Endometrial microvascular endothelial cells (primary cell): Measurements from ENCODE around the gene FGF14. TPM values are rescaled to one million over a fixed set of nuclear protein-coding genes. Genes with fewer than 3 reads are reported as not detected.
"Not testable (repeated sequence)": the region's sequence is repeated elsewhere in the genome, so short reads cannot be mapped to it uniquely, and the experiment has no call there.

Experiments used
- in situ Hi-C: cut with HindIII; loops from 2 replicates; pipeline ENCODE4 v1.10.0; 2017; ENCODE audit warnings: low sequenced_read_pairs, low pct_unique_long_range_greater_than_20kb; ENCODE audit errors: inconsistent ontology term
- total RNA-seq: library from RNA; depleted of rRNA; stranded (reverse); fragments of >200 nt; gene quantifications from one replicate; pipeline ENCODE4 v1.2.3, GENCODE V29; 2015; ENCODE audit errors: inconsistent ontology term

Gene FGF14
- total RNA-seq, 1 donor from 2014 or later, result under 0.01 TPM

DNA sequence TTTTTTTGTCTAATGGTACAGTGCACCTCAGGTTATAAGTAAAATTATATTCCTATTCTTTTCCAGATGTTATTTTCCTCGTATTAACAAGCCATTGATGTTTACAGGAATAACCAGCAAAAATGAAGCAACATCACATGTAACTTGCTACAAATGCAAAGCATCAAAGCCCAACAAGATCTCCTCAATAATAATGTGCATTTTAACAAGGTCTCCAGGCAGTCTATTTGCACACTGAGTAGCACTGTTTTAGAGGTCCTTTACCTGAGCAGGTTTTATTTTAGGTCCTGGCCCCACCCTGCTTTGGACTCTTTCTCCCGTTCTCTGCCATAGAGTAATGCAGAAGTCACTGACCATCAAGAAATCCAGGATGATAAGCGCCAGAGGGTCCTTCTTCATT is 298.4 kb downstream of the FGF14 start:
- in situ Hi-C loops, result no loop called here

DNA sequence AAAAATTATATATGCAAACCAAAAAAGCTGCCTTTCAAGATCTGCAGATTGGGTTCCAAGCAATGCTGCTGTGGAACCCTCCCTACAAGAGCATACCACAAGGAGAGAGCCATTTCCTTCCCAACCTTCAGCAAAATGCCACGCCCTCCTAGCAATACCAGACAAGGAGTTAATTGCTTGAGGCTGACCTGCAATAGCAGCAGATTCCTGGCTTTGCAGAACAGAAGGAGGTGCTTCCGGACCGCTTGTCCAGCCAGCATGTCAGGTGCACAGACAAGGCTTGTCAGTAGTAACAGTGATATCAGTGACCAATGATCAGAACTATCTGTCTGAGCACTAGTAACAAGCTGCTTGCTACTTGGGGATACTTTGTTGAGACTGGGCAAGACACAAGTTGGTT is 301.6 kb downstream of the FGF14 start:
- in situ Hi-C loops, result no loop called here

DNA sequence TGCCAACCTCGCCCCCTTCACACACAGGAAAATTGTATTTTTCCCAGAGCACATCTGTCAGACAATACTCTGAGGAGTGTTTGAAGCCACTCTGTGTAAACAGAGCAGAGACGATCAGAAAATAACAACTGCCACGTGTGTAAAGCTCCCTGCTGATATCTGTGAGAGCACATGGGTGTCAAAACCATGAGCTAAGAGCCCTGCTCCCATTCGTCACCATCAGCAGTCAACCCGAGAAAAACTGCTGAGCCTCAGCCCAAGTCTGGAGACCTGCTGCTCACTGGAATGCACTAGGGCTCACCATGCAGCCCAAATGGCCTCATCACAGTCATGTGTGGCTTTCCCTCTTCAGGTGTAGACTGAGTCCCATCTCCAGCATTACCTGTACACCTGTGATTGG is 304.1 kb downstream of the FGF14 start:
- in situ Hi-C loops, result no loop called here

DNA sequence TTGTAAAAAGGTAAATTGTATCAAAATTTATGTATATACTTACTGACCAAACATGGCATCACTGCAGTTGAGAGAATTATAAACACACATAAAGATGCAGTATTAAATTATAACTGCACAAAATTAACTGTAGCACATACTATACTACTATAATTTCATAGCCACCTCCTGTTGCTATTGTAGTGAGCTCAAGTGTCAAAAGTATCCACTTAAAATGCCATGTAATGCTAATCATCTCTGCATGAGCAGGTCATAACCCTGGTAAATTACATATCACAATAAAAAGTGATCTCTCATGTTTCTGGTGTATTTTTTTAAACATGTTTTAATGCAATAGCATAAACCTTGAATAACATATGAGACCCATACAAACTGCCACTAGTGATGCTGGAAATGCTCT is 308.6 kb downstream of the FGF14 start:
- in situ Hi-C loops, result not testable (repeated sequence)

DNA sequence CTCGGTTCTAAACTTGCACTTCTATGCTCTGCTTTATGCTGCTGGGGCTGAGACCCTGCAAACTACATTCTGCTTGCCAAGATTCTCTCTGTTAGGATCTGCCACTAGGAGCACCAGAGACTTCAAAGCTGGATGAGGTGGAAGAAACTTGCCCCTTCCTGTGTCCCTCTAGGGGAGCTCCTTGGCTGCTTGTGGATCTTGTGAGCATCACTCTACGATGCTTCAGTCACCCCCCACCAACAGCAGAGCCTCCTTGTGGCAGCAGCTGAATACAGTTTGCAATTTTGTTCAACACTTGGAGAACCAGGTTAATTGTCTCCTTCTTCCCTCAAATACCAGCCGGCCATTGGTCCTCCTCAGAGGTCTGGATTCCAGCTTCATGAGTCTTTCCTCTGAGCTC is 310.6 kb downstream of the FGF14 start:
- in situ Hi-C loops, result no loop called here

DNA sequence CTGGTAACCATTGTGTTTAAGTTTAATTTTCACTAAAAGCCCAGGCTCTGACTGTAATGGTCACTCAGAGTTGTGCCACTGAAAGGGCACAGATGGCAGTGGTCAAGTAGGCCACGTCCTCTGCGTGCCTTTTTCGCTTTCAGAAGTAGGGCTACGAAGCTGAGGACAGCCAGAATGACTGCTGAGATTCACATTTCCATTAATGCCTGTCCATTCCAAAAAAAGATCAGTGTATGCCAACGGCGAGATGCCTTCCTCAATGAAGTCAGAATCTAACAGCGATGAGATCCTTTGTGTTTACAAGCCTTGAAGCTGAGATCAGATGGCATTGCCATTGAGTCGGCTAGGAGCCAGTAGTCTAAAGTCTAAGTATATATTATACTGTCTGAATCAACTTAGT is 311.3 kb downstream of the FGF14 start:
- in situ Hi-C loops, result no loop called here

DNA sequence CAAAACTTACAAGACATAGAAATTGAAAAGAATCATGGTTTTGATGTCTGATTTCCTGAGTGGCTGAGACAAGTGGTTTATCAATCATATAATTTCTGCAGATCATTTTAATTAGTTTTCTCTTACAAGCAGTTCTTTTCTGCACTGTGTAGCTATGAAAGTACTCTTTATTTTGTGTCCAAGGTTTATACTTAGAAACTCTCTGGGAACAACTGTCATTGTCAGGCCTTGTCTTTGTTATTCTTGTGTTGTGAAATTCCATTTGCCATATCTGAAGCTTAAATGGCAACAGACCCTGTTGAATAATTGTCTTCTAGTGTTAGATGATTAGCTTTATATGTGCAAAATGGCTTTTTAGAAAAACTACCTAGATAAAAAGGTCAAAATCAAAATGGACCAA is 312.1 kb downstream of the FGF14 start:
- in situ Hi-C loops, result no loop called here

DNA sequence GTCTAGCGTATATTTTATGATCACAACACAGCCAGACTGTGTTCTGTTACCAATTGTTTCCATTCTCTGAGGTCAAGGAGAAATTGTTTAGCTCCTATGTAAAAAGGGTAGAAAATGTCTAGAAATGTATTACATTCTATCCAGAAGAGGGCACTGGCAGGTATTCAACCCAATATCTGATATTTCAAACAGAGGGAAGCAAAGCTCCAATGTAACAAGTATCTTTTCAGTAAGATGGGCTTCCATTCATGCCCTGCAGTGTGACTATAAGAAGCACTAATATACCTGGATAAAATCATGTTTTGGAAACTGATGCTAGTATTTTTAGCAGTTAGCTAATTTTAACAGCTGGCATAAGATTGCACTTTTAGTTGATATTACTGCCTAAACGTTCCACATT is 312.7 kb downstream of the FGF14 start:
- in situ Hi-C loops, result no loop called here

DNA sequence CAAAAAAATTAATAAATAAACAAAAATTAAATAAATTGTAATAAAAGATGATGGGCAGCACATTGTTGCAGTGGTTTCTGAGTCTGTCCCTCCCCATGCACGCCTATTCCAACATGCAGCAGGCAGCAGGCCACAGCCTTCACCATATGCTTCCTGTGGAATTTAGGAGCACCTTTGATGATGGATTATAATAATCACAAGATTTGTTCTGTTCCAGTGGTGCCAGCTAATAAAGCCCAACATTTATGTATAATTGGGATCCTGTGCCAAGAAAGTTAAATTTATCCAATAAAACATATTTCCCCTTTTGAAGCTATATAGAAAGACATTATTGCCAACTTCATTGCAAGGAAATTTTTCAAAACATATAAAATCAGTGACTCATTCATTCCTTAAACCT is 328.6 kb downstream of the FGF14 start:
- in situ Hi-C loops, result no loop called here

DNA sequence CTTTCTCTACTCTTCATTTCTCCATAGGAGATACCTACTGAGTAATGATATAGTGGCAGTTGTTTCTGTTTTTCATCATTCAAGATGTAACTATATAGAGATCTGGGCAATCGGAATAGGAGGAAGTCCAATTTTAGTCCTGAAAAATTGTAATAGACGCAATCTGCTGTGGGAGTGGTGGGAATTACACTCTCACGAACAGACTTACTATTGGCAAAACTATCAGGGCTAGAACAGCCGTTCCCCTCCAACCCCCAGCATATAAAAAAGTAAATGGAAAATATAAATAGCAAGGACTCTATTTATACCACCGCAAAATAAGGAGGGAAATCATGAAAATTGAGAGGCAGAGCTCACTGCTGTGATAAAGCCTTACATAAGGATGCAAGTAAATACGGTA is 330.1 kb downstream of the FGF14 start:
- in situ Hi-C loops, result no loop called here

DNA sequence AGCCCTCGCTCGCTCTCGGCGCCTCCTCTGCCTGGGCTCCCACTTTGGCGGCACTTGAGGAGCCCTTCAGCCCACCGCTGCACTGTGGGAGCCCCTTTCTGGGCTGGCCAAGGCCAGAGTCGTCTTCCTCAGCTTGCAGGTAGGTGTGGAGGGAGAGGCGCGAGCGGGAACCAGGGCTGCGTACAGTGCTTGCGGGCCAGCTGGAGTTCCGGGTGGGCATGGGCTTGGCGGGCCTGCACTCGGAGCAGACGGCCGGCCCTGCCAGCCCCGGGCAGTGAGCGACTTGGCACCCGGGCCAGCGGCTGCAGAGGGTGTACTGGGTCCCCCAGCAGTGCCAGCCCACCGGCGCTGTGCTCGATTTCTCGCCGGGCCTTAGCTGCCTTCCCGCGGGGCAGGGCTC is 333.5 kb downstream of the FGF14 start:
- in situ Hi-C loops, result not testable (repeated sequence)

DNA sequence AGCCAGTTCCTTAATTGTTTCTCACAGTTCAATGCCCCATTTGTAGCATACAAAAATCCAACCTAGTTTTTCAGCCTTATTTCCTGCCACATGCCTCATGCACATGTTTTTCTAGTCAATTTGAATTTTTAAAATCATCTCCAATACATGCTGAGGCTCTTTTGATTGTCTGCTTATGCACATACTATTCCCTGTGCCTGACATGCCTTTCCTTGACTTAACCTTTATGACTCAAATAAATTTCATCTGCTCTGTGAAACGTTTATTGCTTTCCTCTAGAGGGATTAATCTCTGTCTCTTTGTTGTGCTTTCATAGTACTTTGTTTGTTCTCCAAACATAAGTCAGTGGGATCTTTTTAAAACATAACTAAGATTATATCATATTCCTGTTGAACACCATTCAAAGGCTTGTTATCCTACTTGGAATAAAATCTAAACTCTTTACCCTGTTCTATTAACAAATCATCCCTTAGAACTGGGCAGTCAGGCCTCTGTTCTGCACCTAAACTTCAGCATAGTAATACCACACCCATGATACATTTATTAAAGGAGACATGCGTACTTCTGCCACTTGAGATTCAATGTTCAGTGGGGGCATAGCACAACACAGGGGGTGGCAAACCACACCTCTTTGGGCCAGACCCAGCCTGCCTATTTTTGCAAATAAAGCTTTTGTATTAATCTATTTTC is 346.6 kb downstream of the FGF14 start:
- in situ Hi-C loops, result no loop called here

DNA sequence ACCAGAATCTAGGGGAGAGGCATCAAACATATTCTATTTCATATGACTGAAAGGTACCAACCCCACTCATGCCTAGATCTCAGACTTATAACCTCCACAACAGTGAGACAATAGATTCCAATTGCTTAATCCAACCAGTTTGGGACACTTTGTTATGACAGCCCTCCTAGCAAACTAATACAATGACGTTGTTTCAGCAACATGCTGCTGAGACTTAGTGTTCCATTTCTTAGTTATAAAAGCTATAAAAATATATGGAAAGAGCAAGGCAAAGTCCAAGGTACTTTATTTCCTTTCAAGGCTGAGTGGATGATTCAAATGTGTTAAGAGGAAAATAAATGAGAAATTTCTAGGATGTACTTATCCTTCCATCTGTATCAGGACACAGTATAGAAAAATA is 352.0 kb downstream of the FGF14 start:
- in situ Hi-C loops, result no loop called here

DNA sequence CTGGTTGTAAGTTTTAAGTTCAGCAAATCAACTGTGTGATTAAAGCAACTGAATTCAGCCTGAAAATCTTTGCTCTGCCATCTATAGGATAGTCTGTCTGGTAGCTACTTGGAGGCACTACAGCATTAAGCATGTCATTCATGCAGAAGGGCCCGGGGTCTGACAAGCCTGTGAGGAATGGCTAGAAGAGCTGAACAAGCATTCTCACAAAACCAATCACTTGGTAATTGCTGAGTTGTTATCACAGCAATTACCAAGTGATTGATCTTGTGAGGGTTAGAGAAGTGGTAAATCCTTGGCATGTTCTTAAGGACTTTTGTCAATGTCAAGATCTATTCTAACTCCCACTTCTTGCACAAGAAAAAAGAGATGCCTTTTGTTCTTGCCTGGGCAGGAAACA is 356.1 kb downstream of the FGF14 start:
- in situ Hi-C loops, result no loop called here

DNA sequence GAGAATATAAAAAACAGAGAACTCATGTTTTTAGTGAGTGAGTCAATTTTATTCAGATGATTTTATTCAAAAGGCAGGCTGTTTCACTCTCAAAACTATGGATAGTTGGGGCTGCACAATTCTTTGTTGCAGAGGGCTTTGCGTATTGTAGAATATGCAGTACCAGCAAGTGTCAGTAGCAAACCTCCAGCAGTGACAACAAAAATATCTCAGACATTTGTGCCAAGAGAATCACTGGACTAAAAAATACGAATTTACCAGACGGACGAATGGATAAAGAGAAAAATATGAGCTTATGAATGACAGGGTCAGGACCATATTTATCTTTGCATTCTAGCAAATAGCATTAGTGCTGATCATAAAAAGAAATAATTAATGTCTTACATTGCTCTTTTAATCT is 359.1 kb downstream of the FGF14 start:
- in situ Hi-C loops, result no loop called here

DNA sequence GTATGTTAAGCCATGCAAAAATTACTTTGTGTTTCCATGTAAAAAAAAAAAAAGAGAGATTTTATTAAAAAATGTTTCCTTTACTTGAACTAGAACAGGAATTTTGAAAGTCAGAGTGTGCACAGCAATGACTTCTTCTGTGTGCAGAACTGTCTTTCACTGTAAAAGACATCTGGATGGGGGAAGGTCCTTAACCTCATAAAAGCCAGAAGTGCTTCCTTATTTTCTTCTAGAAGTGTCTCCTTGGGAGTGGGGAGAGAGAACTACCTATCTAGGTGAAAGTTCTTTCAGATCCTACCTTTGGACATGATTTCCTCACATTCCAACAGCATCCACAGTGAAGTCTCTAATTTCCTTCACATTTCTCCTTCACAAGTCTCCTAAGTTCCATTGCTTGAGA is 360.3 kb downstream of the FGF14 start:
- in situ Hi-C loops, result no loop called here

DNA sequence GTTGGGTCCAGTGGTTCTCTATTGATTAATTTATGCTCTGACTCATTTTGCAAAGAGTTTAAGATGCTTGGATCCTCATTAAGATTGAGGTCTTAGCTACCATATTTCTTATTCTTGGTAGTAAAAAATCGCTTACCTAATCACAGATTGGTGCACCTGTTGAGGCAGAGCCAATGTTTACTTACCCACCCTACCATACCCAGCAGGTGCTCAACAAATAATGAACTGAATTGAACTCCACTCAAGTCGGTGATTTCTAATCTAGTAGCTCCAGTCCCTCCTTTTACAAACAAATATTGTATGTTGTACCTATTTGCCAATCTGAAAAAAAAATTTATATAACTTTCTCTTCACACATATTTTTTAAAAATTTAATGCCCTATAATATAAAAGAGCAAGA is 361.0 kb downstream of the FGF14 start:
- in situ Hi-C loops, result no loop called here

DNA sequence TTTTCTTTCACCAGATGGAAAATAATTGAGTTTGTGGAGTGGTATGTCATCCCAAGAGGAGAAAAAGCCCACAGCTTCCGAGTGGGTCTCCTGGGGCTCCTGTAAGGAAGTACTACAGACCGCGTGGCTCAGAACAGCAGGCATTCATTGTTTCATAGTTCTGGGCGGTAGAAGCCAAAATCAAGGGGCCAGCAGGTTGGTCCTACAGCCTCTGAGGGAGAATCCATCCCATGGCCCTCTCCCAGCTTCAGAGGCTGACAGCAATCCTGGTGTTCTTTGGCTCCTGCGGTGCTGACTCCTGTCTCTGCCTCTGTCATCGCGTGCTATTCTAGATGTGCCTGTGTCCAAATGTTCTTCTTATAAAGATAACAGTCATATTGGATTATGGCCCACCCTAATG is 362.6 kb downstream of the FGF14 start:
- in situ Hi-C loops, result no loop called here

DNA sequence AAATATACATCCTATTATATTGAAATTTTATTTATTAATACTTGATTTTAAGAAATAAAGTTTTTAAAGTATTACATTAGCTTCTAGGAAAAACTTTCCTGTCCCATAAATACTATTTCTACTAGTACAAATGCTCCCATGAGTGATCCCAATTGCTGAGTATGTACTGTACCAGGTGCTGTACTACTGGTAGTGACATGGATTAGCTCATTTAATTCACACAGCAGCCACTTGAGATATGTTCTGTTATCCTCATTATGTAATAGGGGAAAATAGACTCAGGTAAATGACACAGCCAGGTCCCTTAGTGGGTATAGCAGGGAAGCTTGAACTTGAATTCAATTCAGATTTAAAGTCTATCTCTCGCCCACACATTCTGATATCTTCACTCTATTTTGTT is 363.1 kb downstream of the FGF14 start:
- in situ Hi-C loops, result no loop called here

DNA sequence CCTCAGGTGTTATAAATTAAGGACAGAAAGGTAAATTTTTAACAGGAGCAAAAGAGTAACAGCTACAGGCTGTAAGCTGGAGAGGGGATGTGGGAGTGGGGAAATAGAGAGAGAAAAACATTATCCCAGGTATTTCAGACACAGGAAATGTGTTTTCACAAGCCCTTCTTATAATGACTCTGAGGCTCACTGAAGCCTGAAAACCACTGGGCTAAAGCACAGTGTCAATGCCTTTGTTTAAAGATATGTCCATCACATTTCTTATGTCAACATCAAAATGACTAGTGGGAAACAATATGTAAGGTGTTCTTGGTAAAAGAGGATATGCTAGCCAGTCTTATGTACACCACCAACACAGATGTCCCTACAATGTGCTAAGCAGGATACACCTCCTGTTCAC is 365.9 kb downstream of the FGF14 start:
- in situ Hi-C loops, result no loop called here

DNA sequence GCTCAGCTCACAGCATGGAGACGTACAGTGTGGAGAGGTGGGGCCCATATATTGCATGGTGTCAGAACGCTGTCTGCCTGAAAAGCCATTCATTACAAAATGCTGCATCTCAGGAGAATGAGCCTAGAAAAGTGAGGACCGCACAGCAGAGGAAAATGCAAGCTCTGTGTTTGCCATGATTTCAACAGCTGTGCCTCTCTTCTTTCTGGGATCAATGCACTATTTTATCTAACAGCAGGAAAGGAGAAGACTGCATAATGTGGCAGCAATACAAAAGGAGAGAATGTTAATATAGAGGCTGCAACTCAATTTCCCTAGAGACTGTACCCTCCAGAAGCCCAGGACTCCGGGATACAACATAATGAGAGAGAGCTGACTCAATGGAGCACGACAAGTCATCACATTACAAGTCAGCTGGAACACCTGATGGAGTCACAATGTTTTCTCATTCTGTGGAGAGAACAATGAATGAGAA is 368.0 kb downstream of the FGF14 start:
- in situ Hi-C loops, result no loop called here
